Measurements from ENCODE around the gene MMP20. TPM values are rescaled to one million over a fixed set of nuclear protein-coding genes. Genes with fewer than 3 reads are reported as not detected.

The MMP20 gene
- total RNA-seq, 1 donor from 2014 or later, result not detected

DNA sequence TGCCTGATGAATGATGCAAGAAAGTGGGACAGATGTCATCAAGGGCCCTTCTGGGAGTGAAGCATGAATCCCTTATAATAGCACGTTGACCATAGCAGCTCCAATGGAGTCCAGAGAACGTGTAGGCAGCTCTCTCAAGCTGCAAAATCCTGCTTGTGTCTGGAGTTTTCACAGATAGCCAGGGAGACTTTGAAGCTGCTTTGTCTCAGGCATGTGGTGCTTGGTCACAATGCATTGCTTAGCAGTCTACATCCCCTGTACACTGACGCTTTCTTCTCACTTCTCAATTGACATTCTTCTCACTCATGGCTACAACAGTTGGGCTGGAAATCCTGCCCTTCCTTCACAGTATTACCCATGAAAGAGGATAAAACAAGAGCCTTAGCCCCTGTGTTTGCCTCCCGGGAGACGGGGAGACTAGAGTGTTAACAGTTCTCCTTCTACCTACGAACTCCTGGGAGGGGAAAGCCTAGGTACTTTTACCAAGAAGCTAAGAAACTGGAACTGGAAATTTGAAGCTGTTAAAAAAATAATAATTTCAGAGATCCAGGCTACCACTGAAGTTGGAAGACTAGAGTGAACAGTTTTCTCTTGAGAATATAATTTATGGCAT lies 73.9 kb downstream of the MMP20 start:
- Histone ChIP-seq H3K4me3 (ENCODE audit: low read length in 3 of 3) (no peak overlapping the region), H3K36me3 (ENCODE audit: control insufficient read depth in 3 of 3, insufficient read depth in 3 of 3, low read length in 3 of 3) (no peaks in the 10 kb centered on the region), H3K9me3 (ENCODE audit: control insufficient read depth in 3 of 3, low read length in 3 of 3) (no peaks in the 10 kb centered on the region), H3K27me3 (ENCODE audit: control insufficient read depth in 3 of 3, insufficient read depth in 3 of 3, low read length in 3 of 3) (no peaks in the 10 kb centered on the region), H3K27ac (ENCODE audit: low read depth, low read length) (no peak overlapping the region), H3K9ac (ENCODE audit: low read depth in 1 of 3, low read length in 3 of 3) (no peak overlapping the region), H3K4me1 (ENCODE audit: control insufficient read depth in 3 of 3, insufficient read depth in 3 of 3, low read length in 3 of 3) (no peaks in the 10 kb centered on the region)

DNA sequence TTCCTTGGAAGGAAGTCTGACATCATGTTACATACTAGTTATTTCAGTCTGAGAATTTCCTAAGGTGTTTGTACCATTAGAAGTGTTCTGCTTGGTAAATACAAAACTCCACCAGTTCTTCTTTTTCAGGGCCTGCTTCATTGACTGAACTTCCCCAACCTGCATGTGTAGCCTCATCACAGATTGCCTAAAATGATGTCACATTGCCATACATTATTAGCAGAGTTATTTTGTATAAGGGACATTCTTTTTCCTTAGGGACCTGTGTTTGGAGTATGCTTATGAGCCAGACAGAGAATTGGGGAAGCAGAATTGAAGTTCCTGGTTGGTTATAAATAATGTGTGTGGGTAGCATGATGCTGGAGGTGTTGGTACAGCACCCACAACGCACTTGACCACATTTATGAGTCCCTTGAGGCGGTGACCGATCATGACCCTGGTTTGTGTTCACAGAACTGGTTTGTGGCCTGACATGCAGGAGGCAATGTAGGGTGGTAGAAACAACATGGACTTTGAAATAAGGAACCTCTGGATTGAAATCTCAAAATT lies 78.1 kb downstream of the MMP20 start:
- Histone ChIP-seq H3K27ac (ENCODE audit: low read depth, low read length) (no peak overlapping the region), H3K4me1 (ENCODE audit: control insufficient read depth in 3 of 3, insufficient read depth in 3 of 3, low read length in 3 of 3) (no peaks in the 10 kb centered on the region), H3K9me3 (ENCODE audit: control insufficient read depth in 3 of 3, low read length in 3 of 3) (no peaks in the 10 kb centered on the region), H3K4me3 (ENCODE audit: low read length in 3 of 3) (no peak overlapping the region), H3K36me3 (ENCODE audit: control insufficient read depth in 3 of 3, insufficient read depth in 3 of 3, low read length in 3 of 3) (no peaks in the 10 kb centered on the region), H3K27me3 (ENCODE audit: control insufficient read depth in 3 of 3, insufficient read depth in 3 of 3, low read length in 3 of 3) (no peaks in the 10 kb centered on the region), H3K9ac (ENCODE audit: low read depth in 1 of 3, low read length in 3 of 3) (no peak overlapping the region)

DNA sequence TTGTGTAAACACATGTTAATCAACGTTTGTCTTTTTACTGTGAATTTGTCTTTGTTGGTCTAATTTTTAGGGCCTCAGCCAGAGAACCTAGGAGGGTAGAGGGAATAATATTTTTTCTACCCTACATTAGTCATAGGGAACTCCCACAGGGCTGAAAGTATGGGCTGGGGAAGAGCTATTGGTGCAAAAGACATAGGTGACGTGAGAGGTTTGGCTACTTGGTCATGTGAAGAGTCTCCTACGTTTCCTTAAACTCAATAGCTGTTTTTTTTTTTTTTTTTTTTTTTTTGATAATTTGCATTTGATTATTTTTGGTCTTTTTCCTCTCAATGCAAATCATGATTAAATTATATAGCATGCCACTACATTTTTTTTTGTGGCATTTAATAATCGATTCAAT lies 78.7 kb downstream of the MMP20 start:
- Histone ChIP-seq H3K27ac (ENCODE audit: low read depth, low read length) (no peak overlapping the region), H3K9me3 (ENCODE audit: control insufficient read depth in 3 of 3, low read length in 3 of 3) (no peaks in the 10 kb centered on the region), H3K36me3 (ENCODE audit: control insufficient read depth in 3 of 3, insufficient read depth in 3 of 3, low read length in 3 of 3) (no peaks in the 10 kb centered on the region), H3K4me3 (ENCODE audit: low read length in 3 of 3) (no peak overlapping the region), H3K9ac (ENCODE audit: low read depth in 1 of 3, low read length in 3 of 3) (no peak overlapping the region), H3K4me1 (ENCODE audit: control insufficient read depth in 3 of 3, insufficient read depth in 3 of 3, low read length in 3 of 3) (no peaks in the 10 kb centered on the region), H3K27me3 (ENCODE audit: control insufficient read depth in 3 of 3, insufficient read depth in 3 of 3, low read length in 3 of 3) (no peaks in the 10 kb centered on the region)

DNA sequence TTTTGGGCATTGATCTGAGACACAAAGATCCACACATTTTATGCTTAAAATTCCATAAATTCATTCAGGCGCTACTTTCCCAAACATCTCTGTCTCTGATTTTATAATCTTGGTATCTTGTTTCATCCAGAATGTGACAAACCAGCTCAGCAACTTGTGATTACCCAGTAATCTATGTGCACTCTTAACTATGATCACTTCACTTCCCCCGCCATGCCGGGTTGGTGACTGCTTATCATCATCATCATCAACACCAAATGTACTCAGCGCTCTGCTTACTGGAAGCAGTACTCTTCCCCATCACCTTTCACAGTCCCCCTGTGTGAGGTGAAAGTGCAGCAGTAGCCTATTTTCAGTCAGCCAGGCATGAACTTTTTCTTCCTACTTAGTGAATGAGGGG lies 79.4 kb downstream of the MMP20 start:
- Histone ChIP-seq H3K4me1 (ENCODE audit: control insufficient read depth in 3 of 3, insufficient read depth in 3 of 3, low read length in 3 of 3) (no peaks in the 10 kb centered on the region), H3K4me3 (ENCODE audit: low read length in 3 of 3) (no peak overlapping the region), H3K9ac (ENCODE audit: low read depth in 1 of 3, low read length in 3 of 3) (no peak overlapping the region)

DNA sequence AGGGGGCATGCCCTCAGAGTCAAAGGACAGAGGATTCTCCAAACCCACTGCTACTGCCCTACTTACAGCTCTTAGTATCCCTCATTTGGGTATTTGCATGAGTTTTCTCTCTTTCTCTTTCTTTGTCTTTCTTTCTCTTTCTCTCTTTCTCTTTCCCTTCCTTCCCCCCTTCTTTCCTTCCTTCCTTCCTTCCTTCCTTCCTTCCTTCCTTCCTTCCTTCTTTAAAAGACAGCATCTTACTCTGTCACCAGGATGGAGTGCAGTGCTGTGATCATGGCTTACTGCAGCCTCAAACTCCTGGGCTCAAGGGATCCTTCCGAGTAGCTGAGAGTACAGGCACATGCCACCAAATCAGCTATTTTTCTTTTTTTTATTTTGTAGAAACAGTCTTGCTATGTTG lies 80.5 kb downstream of the MMP20 start:
- Histone ChIP-seq H3K9me3 (ENCODE audit: control insufficient read depth in 3 of 3, low read length in 3 of 3) (no peaks in the 10 kb centered on the region), H3K4me1 (ENCODE audit: control insufficient read depth in 3 of 3, insufficient read depth in 3 of 3, low read length in 3 of 3) (no peaks in the 10 kb centered on the region), H3K36me3 (ENCODE audit: control insufficient read depth in 3 of 3, insufficient read depth in 3 of 3, low read length in 3 of 3) (no peaks in the 10 kb centered on the region), H3K4me3 (ENCODE audit: low read length in 3 of 3) (no peak overlapping the region), H3K27ac (ENCODE audit: low read depth, low read length) (no peak overlapping the region), H3K9ac (ENCODE audit: low read depth in 1 of 3, low read length in 3 of 3) (no peak overlapping the region), H3K27me3 (ENCODE audit: control insufficient read depth in 3 of 3, insufficient read depth in 3 of 3, low read length in 3 of 3) (no peaks in the 10 kb centered on the region)

More for the DNA sequence above, 79.4 kb downstream of the MMP20 start:
- no peaks in the 10 kb centered on the region for H3K27me3 ChIP-seq (ENCODE audit: control insufficient read depth in 3 of 3, insufficient read depth in 3 of 3, low read length in 3 of 3)
- no peaks in the 10 kb centered on the region for H3K9me3 ChIP-seq (ENCODE audit: control insufficient read depth in 3 of 3, low read length in 3 of 3)
- H3K36me3 ChIP-seq (ENCODE audit: control insufficient read depth in 3 of 3, insufficient read depth in 3 of 3, low read length in 3 of 3), result no peaks in the 10 kb centered on the region
- H3K27ac ChIP-seq (ENCODE audit: low read depth, low read length), result no peak overlapping the region

DNA sequence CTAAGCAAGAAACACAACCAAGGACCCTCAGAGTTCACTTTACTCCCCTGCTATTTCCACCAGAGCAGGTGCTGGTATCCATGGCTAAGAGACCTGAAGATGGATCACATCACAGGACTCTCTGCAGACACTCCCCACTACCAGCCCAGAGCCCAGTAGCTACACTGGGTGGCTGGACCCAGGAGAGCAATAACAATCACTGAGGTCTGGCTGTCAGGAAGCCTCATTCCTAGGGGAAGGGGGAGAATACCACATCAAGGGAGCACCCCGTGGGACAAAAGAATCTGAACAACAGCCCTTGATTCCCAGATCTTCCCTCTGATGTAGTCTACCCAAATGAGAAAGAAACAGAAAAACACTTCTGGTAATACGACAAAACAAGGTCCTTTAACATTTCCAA lies 85.6 kb downstream of the MMP20 start:
- H3K4me1 ChIP-seq (ENCODE audit: control insufficient read depth in 3 of 3, insufficient read depth in 3 of 3, low read length in 3 of 3), result no peaks in the 10 kb centered on the region
- H3K36me3 ChIP-seq (ENCODE audit: control insufficient read depth in 3 of 3, insufficient read depth in 3 of 3, low read length in 3 of 3), result no peaks in the 10 kb centered on the region

DNA sequence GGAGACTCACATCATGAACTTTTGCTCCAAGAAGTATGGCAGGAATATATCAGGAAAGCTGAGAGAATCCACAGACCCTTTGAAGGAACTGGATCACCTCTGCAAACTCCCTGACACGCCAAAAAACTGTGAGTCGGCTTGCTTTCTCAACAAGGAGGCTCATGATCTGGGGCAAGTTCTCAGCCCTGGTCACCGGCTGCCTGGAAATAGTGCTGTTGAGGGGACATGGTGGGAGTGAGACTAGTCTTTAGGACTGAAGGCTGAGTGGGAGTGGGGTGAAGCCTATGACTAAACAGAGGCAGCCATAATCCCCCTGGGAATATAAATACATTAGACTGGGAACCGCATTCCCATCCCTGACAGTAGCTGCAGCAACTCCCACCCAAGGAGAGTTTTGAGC lies 86.2 kb downstream of the MMP20 start:
- no peaks in the 10 kb centered on the region for H3K9me3 ChIP-seq (ENCODE audit: control insufficient read depth in 3 of 3, low read length in 3 of 3)
- no peaks in the 10 kb centered on the region for H3K4me1 ChIP-seq (ENCODE audit: control insufficient read depth in 3 of 3, insufficient read depth in 3 of 3, low read length in 3 of 3)
- H3K36me3 ChIP-seq (ENCODE audit: control insufficient read depth in 3 of 3, insufficient read depth in 3 of 3, low read length in 3 of 3), result no peaks in the 10 kb centered on the region
- H3K27me3 ChIP-seq (ENCODE audit: control insufficient read depth in 3 of 3, insufficient read depth in 3 of 3, low read length in 3 of 3), result peaks cover 0 to 3% (median 0%) of the 10 kb centered on the region in 3 donors
- no peak overlapping the region for H3K4me3 ChIP-seq (ENCODE audit: low read length in 3 of 3)
- H3K27ac ChIP-seq (ENCODE audit: low read depth, low read length), result no peak overlapping the region
- H3K9ac ChIP-seq (ENCODE audit: low read depth in 1 of 3, low read length in 3 of 3), result no peak overlapping the region

More for the DNA sequence above, 85.6 kb downstream of the MMP20 start:
- Histone ChIP-seq H3K27me3 (ENCODE audit: control insufficient read depth in 3 of 3, insufficient read depth in 3 of 3, low read length in 3 of 3) (peaks cover 0 to 3% (median 0%) of the 10 kb centered on the region in 3 donors), H3K9me3 (ENCODE audit: control insufficient read depth in 3 of 3, low read length in 3 of 3) (no peaks in the 10 kb centered on the region), H3K9ac (ENCODE audit: low read depth in 1 of 3, low read length in 3 of 3) (no peak overlapping the region), H3K27ac (ENCODE audit: low read depth, low read length) (no peak overlapping the region), H3K4me3 (ENCODE audit: low read length in 3 of 3) (no peak overlapping the region)

DNA sequence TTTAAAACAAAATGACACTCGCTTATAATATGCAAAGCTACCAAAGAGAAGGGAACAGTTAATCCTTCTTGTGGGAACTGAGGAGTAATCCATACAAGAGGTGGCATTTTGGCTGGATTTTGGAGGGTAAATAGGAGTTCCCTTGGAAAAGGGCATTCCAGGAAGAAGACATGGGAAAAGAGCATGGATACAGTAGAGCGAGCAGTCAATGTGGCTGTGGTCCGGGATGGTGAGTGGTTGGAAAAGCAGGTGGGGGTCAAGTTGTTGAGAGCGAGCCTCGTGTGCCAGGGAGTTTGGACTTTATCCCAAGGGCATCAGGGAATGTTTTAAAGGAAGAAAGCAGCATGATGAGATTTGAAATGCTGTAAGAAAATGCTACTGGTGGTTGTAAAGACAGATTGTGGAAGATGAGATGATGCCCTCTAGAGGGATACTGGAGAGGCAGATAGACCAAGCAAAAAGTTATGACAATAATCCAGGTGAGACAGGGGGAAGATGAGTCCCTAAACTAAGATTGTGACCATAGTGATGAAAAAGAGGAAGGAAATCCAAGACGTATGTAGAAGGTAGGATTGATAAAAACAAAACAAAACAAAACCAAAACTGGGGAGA lies 90.8 kb downstream of the MMP20 start:
- H3K4me1 ChIP-seq (ENCODE audit: control insufficient read depth in 3 of 3, insufficient read depth in 3 of 3, low read length in 3 of 3), result no peaks in the 10 kb centered on the region
- no peak overlapping the region for H3K9ac ChIP-seq (ENCODE audit: low read depth in 1 of 3, low read length in 3 of 3)
- no peak overlapping the region for H3K27ac ChIP-seq (ENCODE audit: low read depth, low read length)
- H3K36me3 ChIP-seq (ENCODE audit: control insufficient read depth in 3 of 3, insufficient read depth in 3 of 3, low read length in 3 of 3), result no peaks in the 10 kb centered on the region
- no peaks in the 10 kb centered on the region for H3K9me3 ChIP-seq (ENCODE audit: control insufficient read depth in 3 of 3, low read length in 3 of 3)
- no peak overlapping the region for H3K4me3 ChIP-seq (ENCODE audit: low read length in 3 of 3)
- H3K27me3 ChIP-seq (ENCODE audit: control insufficient read depth in 3 of 3, insufficient read depth in 3 of 3, low read length in 3 of 3), result peaks cover 0 to 3% (median 0%) of the 10 kb centered on the region in 3 donors

DNA sequence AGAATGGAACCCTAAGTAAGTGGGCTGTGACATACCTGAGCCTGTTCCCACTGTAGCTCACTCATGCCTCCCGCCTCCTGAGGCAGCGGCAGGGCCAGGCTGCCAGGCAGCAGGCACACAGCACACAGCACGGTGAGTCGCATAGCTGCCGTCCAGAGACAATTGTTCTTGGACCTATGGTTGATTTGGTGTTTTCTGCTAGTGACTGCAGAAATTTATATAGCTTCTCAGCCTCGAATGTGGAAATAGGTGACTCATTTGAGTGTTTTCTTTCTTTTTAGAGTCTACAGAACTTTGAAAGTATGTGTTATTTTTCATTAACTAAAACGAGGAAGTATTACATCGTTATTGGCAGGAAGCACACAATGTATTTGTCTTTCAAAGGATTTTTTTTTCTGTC lies 94.6 kb downstream of the MMP20 start, which contains the start of gene MMP7:
Gene MMP7, minus strand, starts transcription at position 190 of the 400 bp plus-strand sequence. Its CDS starts 47 bp downstream, at position 143.
- no peaks in the 10 kb centered on the region for H3K27me3 ChIP-seq (ENCODE audit: control insufficient read depth in 3 of 3, insufficient read depth in 3 of 3, low read length in 3 of 3)

DNA sequence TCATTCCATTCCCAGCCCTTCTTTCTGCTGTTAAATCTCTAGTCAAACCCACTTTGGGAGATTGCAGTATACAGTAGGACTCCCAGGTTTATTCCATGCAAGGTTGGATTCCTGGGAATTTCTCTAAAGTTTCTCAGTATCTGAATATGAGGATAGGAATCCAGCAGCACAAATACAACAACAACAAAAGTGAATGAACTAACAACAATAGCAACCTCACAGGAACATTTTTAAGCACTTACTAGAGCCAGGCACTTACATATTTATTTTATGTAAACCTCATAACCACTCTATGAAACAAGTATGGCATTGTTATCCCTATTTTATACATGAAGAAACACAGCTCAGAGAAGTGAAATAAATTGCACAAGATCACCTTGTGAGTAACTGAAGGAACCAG lies 96.5 kb downstream of the MMP20 start:
- no peaks in the 10 kb centered on the region for H3K36me3 ChIP-seq (ENCODE audit: control insufficient read depth in 3 of 3, insufficient read depth in 3 of 3, low read length in 3 of 3)
- H3K9me3 ChIP-seq (ENCODE audit: control insufficient read depth in 3 of 3, low read length in 3 of 3), result no peaks in the 10 kb centered on the region
- H3K4me1 ChIP-seq (ENCODE audit: control insufficient read depth in 3 of 3, insufficient read depth in 3 of 3, low read length in 3 of 3), result no peaks in the 10 kb centered on the region

More for the DNA sequence above, 94.6 kb downstream of the MMP20 start, which contains the start of gene MMP7:
- no peaks in the 10 kb centered on the region for H3K9me3 ChIP-seq (ENCODE audit: control insufficient read depth in 3 of 3, low read length in 3 of 3)
- H3K36me3 ChIP-seq (ENCODE audit: control insufficient read depth in 3 of 3, insufficient read depth in 3 of 3, low read length in 3 of 3), result no peaks in the 10 kb centered on the region
- H3K4me1 ChIP-seq (ENCODE audit: control insufficient read depth in 3 of 3, insufficient read depth in 3 of 3, low read length in 3 of 3), result no peaks in the 10 kb centered on the region
- no peak within 1 kb of the TSS for H3K27ac ChIP-seq (ENCODE audit: low read depth, low read length)
- H3K4me3 ChIP-seq (ENCODE audit: low read length in 3 of 3), result no peak within 1 kb of the TSS
- no peak within 1 kb of the TSS for H3K9ac ChIP-seq (ENCODE audit: low read depth in 1 of 3, low read length in 3 of 3)

More for the DNA sequence above, 96.5 kb downstream of the MMP20 start:
- Histone ChIP-seq H3K27me3 (ENCODE audit: control insufficient read depth in 3 of 3, insufficient read depth in 3 of 3, low read length in 3 of 3) (no peaks in the 10 kb centered on the region), H3K9ac (ENCODE audit: low read depth in 1 of 3, low read length in 3 of 3) (no peak overlapping the region), H3K27ac (ENCODE audit: low read depth, low read length) (no peak overlapping the region), H3K4me3 (ENCODE audit: low read length in 3 of 3) (no peak overlapping the region)

Measured in skeletal muscle tissue (tissue), 4 donors.